HEK293 (cell line): ENCODE data around the gene SPTBN1.

Experiments
- CTCF ChIA-PET: fragments of 350-600 bp; formaldehyde crosslinking; extraction: SDS; loops from one replicate; lab custom pipeline; 2021; ENCODE audit warnings: antibody characterized with exemption; lab: Yijun Ruan, JAX
- POLR2A ChIA-PET: fragments of 300-600 bp; formaldehyde crosslinking; extraction: SDS; loops from one replicate; lab custom pipeline; 2020; ENCODE audit warnings: antibody characterized with exemption, inconsistent platforms; lab: Yijun Ruan, JAX
- H3K27ac ChIP-seq: fragments of 200-500 bp; sonication (Bioruptor generic); 2 replicates; pipeline ENCODE4 v1.5.1; 2014; ENCODE audit warnings: low read depth, low read length, control low read depth, inconsistent platforms; ENCODE audit errors: extremely low read depth
- H3K36me3 ChIP-seq, 2 experiments: fragments of 200-500 bp in 1 of 2; sonication (Bioruptor generic) in 1 of 2; 1 replicate in 1 of 2; 2 replicates in 1 of 2; pipeline ENCODE4 v1.5.1; 2014 to 2017; ENCODE audit warnings: inconsistent platforms in 2 of 2, low read length in 2 of 2; ENCODE audit not compliant: control insufficient read depth in 2 of 2, insufficient read depth in 1 of 2
- H3K4me1 ChIP-seq: fragments of 200-500 bp; sonication (Bioruptor generic); 2 replicates; pipeline ENCODE4 v1.5.1; 2014; ENCODE audit warnings: mild to moderate bottlenecking, low read length, inconsistent platforms; ENCODE audit not compliant: control insufficient read depth, insufficient read depth
- H3K4me3 ChIP-seq: 2 replicates; pipeline ENCODE4 v1.5.1; 2011; ENCODE audit warnings: low read depth, mild to moderate bottlenecking, control low read depth, low read length, moderate library complexity
- H3K9me3 ChIP-seq: fragments of 200-500 bp; sonication (Bioruptor generic); 2 replicates; pipeline ENCODE4 v1.5.1; 2014; ENCODE audit warnings: low read depth, low read length, inconsistent platforms; ENCODE audit not compliant: control insufficient read depth, insufficient read depth
- HOXC10 ChIP-seq: sonication (generic); formaldehyde crosslinking; IDR thresholded peaks from 2 replicates; pipeline ENCODE4 v1.8.1; 2023; ENCODE audit warnings: mild to moderate bottlenecking, missing genetic modification reagents
- SP3 ChIP-seq: fragments of 450-650 bp; formaldehyde crosslinking; IDR thresholded peaks from 2 replicates; pipeline ENCODE4 v1.5.1; 2016; ENCODE audit warnings: missing biosample characterization, missing genetic modification characterization
- ZNF10 ChIP-seq: fragments of 450-650 bp; formaldehyde crosslinking; IDR thresholded peaks from 2 replicates; pipeline ENCODE4 v1.5.1; 2017; ENCODE audit warnings: missing biosample characterization, missing genetic modification characterization
- ZNF433 ChIP-seq: fragments of 450-650 bp; formaldehyde crosslinking; IDR thresholded peaks from 2 replicates; pipeline ENCODE4 v1.5.1; 2016; ENCODE audit warnings: missing biosample characterization, missing genetic modification characterization, low read depth
- ZNF488 ChIP-seq: fragments of 450-650 bp; formaldehyde crosslinking; IDR thresholded peaks from 2 replicates; pipeline ENCODE4 v1.5.1; 2016; ENCODE audit warnings: missing biosample characterization, missing genetic modification characterization
- ZNF558 ChIP-seq: fragments of 450-650 bp; formaldehyde crosslinking; IDR thresholded peaks from 2 replicates; pipeline ENCODE4 v1.5.1; 2016; ENCODE audit warnings: missing biosample characterization, missing genetic modification characterization
- ZNF626 ChIP-seq: fragments of 450-650 bp; sonication (Bioruptor Pico); formaldehyde crosslinking; IDR thresholded peaks from 2 replicates; pipeline ENCODE4 v1.5.1; 2018; ENCODE audit warnings: missing biosample characterization, missing genetic modification characterization, inconsistent platforms
- ZNF677 ChIP-seq: fragments of 450-650 bp; IDR thresholded peaks from 2 replicates; pipeline ENCODE4 v1.5.0; 2018; ENCODE audit warnings: missing biosample characterization, mild to moderate bottlenecking, missing genetic modification characterization, moderate library complexity
- TF ChIP-seq, protein P1 (sequence below): fragments of 450-650 bp; IDR thresholded peaks from 2 replicates; pipeline ENCODE4 v1.5.1; 2018; ENCODE audit warnings: missing biosample characterization, mild to moderate bottlenecking, missing genetic modification characterization
- TF ChIP-seq, protein P2 (sequence below): fragments of 450-650 bp; formaldehyde crosslinking; IDR thresholded peaks from 2 replicates; pipeline ENCODE4 v1.5.1; 2016; ENCODE audit warnings: missing biosample characterization, missing genetic modification characterization
- TF ChIP-seq, protein P3 (sequence below): fragments of 450-650 bp; formaldehyde crosslinking; IDR thresholded peaks from 2 replicates; pipeline ENCODE4 v1.5.1; 2017; ENCODE audit warnings: missing biosample characterization, missing genetic modification characterization
- TF ChIP-seq, protein P4 (sequence below): fragments of 450-650 bp; formaldehyde crosslinking; IDR thresholded peaks from 2 replicates; pipeline ENCODE4 v1.5.1; 2016; ENCODE audit warnings: missing biosample characterization, missing genetic modification characterization

SPTBN1 gene

GRCh38 chr2:54613794-54614257 lies 157.7 kb downstream of the SPTBN1 start:
- H3K36me3 ChIP-seq = peaks cover 5 to 49% of the 10 kb centered on the region in 2 experiments
- ChIA-PET POLR2A (no interaction called here), CTCF (interaction anchor here (0.6 kb wide), 1 partner anchor 52 kb away, joined by 3 read pairs; no protein-coding TSS in a partner anchor)
- TF ChIP-seq, protein P1, sequence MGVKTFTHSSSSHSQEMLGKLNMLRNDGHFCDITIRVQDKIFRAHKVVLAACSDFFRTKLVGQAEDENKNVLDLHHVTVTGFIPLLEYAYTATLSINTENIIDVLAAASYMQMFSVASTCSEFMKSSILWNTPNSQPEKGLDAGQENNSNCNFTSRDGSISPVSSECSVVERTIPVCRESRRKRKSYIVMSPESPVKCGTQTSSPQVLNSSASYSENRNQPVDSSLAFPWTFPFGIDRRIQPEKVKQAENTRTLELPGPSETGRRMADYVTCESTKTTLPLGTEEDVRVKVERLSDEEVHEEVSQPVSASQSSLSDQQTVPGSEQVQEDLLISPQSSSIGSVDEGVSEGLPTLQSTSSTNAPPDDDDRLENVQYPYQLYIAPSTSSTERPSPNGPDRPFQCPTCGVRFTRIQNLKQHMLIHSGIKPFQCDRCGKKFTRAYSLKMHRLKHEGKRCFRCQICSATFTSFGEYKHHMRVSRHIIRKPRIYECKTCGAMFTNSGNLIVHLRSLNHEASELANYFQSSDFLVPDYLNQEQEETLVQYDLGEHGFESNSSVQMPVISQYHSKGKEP (tag by site-specific recombination) = no peak
- TF ChIP-seq ZNF433 (no peak), ZNF626 (tag by site-specific recombination) (no peak)
- TF ChIP-seq, protein P2, sequence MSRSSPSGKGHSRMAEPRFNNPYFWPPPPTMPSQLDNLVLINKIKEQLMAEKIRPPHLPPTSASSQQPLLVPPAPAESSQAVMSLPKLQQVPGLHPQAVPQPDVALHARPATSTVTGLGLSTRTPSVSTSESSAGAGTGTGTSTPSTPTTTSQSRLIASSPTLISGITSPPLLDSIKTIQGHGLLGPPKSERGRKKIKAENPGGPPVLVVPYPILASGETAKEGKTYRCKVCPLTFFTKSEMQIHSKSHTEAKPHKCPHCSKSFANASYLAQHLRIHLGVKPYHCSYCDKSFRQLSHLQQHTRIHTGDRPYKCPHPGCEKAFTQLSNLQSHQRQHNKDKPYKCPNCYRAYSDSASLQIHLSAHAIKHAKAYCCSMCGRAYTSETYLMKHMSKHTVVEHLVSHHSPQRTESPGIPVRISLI (tag by site-specific recombination) = no peak
- no peak overlapping the region for H3K4me3 ChIP-seq
- no peaks in the 10 kb centered on the region for H3K9me3 ChIP-seq
- H3K27ac ChIP-seq = no peak overlapping the region
- H3K4me1 ChIP-seq = no peaks in the 10 kb centered on the region

- no peak overlapping the region for H3K4me3 ChIP-seq
- H3K4me1 ChIP-seq = no peaks in the 10 kb centered on the region
- POLR2A ChIA-PET = interaction anchor here (0.6 kb wide), 1 partner anchor 311 kb away, joined by 3 read pairs; no protein-coding TSS in a partner anchor
- TF ChIP-seq, protein P1 (tag by site-specific recombination) = no peak
- TF ChIP-seq HOXC10 (CRISPR knock-in tag) (no peak), ZNF677 (tag by site-specific recombination) (no peak), SP3 (tag by site-specific recombination) (no peak), ZNF558 (tag by site-specific recombination) (no peak), ZNF10 (tag by site-specific recombination) (no peak), ZNF488 (tag by site-specific recombination) (no peak)
- TF ChIP-seq, protein P3, sequence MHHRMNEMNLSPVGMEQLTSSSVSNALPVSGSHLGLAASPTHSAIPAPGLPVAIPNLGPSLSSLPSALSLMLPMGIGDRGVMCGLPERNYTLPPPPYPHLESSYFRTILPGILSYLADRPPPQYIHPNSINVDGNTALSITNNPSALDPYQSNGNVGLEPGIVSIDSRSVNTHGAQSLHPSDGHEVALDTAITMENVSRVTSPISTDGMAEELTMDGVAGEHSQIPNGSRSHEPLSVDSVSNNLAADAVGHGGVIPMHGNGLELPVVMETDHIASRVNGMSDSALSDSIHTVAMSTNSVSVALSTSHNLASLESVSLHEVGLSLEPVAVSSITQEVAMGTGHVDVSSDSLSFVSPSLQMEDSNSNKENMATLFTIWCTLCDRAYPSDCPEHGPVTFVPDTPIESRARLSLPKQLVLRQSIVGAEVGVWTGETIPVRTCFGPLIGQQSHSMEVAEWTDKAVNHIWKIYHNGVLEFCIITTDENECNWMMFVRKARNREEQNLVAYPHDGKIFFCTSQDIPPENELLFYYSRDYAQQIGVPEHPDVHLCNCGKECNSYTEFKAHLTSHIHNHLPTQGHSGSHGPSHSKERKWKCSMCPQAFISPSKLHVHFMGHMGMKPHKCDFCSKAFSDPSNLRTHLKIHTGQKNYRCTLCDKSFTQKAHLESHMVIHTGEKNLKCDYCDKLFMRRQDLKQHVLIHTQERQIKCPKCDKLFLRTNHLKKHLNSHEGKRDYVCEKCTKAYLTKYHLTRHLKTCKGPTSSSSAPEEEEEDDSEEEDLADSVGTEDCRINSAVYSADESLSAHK (tag by site-specific recombination) = no peak
- TF ChIP-seq, protein P4, sequence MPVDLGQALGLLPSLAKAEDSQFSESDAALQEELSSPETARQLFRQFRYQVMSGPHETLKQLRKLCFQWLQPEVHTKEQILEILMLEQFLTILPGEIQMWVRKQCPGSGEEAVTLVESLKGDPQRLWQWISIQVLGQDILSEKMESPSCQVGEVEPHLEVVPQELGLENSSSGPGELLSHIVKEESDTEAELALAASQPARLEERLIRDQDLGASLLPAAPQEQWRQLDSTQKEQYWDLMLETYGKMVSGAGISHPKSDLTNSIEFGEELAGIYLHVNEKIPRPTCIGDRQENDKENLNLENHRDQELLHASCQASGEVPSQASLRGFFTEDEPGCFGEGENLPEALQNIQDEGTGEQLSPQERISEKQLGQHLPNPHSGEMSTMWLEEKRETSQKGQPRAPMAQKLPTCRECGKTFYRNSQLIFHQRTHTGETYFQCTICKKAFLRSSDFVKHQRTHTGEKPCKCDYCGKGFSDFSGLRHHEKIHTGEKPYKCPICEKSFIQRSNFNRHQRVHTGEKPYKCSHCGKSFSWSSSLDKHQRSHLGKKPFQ (tag by site-specific recombination) = no peak
- H3K9me3 ChIP-seq = no peaks in the 10 kb centered on the region
- CTCF ChIA-PET = interaction anchor here (0.6 to 0.8 kb wide), 2 partner anchors 19 to 82 kb away, joined by 3 read pairs; no protein-coding TSS in a partner anchor
- H3K27ac ChIP-seq = no peak overlapping the region
- peaks cover 5 to 59% of the 10 kb centered on the region in 2 experiments for H3K36me3 ChIP-seq
Observed at GRCh38 chr2:54614819-54615218, 158.7 kb downstream of the SPTBN1 start.
